Mucosa of gallbladder (tissue), 1 donor: ENCODE measurements around the gene EMB. TPM values are rescaled to one million over a fixed set of nuclear protein-coding genes. Genes with fewer than 3 reads are reported as not detected.
A peak's percentile ranks its signal among the peaks of the same experiment; 100 is the strongest.
"Not testable (repeated sequence)": the region's sequence is repeated elsewhere in the genome, so short reads cannot be mapped to it uniquely, and the experiment has no call there.

Experiments
- DNase-seq: peaks from one replicate; pipeline ENCODE4 v3.0.0-alpha.2; 2020; ENCODE audit warnings: low spot score
- total RNA-seq: library from RNA; stranded (reverse); gene quantifications from one replicate; pipeline ENCODE4 v1.2.1, GENCODE V29; 2021
- donor health status: DM: no; HTN: no; CAD: no.

Gene EMB, protein sequence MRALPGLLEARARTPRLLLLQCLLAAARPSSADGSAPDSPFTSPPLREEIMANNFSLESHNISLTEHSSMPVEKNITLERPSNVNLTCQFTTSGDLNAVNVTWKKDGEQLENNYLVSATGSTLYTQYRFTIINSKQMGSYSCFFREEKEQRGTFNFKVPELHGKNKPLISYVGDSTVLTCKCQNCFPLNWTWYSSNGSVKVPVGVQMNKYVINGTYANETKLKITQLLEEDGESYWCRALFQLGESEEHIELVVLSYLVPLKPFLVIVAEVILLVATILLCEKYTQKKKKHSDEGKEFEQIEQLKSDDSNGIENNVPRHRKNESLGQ
- 19.9 TPM for total RNA-seq

DNA sequence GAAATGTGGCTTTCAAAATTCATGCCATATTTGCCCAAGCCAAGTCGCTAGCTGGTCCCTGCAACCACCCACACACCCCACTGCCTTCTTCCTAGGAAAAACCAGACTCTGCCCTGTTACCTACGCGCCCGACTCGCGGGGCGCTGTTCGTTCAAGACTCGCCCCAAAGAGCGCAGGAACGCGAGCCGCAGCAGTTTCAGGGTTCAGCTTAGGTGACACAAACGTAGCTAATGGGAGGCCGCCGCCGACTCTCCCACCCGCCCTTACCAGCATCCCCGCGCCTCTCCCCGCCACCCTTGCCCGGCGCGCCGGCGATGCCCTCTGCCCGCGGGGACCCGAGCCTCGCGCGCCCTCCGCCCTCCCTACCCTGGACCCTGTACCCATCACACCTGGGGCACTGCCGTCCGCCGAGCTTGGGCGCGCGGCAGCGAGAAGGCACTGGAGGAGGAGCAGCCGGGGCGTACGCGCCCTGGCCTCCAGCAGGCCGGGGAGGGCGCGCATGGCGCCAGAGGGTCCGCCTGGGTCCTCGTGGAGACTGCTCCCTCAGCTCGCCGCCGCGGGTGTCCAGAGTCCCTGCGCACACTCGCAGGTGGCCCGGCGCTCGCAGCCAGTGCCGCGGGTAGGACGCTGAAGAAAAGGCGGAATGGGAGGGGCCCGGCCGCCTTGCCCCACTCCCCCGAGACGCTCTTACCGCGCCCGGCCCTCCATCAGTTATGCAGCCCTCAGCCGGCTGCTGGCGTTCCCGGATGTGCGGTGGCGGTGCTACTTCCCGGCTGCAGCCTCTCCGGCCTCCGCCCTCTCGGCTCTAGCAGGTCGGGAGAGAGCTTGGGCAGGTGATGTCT, at the start of gene EMB:
TSS of gene EMB (minus strand) at position 638 of the 842 bp plus-strand sequence. CDS start at position 501, 137 bp downstream.
- peak; percentile 58 for DNase-seq

DNA sequence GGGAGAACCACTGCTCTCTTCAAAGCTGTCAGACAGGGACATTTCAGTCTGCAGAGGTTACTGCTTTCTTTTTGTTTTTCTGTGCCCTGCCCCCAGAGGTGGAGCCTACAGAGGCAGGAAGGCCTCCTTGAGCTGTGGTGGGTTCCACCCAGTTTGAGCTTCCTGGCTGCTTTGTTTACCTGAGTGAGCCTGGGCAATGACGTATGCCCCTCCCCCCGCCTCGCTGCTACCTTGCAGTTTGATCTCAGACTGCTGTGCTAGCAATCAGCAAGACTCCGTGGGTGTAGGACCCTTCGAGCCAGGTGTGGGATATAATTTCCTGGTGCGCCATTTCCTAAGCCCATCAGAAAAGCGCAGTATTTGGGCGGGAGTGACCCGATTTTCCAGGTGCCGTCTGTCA, 48.4 kb upstream of the EMB start:
- DNase-seq = not testable (repeated sequence)

DNA sequence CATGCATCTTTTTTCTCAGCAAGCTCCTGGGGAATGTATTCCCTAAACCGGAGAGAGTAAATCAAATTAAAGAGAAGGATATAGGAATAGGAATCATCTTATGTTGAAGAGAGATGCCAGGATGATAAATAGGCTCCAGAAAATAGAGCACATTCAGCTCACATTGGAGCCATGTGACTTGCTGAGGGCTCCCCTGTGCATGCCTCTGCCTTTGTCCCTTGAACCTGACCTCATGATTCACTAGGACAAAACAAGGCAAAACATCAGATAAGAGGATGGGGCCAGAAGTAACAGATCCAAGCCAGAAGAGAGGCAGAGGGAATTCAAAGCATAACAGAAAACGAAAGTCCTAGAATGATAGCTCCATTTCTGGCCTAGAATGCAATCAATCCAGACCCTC, 37.7 kb upstream of the EMB start:
- DNase-seq = not testable (repeated sequence)

DNA sequence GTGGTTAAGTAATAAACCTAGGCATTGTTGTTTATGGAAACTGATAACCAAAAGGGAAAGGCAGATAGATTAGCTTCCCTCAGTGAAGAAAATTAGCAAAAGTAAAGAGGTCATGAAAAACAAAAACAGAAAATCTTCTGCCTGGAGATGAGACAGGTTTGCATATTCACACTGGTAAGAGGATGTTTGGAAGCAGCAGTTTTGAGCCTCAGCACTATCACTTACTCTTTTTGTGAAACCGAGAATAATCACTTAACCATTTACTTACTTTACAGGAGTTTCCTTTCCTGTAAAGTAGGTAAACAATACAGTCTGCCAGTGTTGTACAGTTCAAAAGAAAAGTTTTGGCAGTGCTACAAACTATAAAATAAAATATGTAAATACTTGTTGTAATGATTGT, 35.5 kb upstream of the EMB start:
- DNase-seq = no peak

DNA sequence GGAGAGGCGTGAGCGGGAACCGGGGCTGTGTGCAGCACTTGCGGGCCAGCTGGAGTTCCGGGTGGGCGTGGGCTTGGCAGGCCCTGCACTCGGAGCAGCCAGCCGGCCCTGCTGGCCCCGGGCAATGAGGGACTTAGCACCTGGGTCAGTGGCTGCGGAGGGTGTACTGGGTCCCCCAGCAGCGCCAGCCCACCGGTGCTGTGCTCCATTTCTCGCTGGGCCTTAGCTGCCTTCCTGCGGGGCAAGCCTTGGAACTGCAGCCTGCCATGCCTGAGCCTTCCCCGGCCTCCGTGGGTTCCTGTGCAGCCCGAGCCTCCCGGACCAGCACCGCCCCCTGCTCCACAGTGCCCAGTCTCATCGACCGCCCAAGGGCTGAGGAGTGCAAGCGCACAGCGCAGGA, 23.9 kb upstream of the EMB start:
- DNase-seq = not testable (repeated sequence)

DNA sequence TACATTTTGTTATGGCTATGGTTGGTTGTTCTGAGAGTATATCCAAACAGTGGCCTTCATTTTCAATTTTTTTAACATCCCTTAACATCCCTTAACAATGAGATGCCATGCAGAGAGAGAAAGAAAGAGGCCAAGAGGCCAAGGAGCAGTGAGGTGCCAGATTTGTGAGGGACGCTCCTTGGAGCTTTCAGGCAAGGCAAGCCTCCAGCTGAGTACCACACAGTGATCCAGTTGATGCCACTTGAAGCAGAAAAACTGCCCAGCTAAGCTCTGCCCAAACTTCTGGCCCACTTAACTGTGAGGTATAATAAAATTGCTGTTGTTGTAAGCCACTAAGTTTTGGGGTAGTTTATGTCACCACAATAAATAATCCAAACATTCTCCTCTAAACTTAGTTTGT, 22.6 kb upstream of the EMB start:
- no peak for DNase-seq

DNA sequence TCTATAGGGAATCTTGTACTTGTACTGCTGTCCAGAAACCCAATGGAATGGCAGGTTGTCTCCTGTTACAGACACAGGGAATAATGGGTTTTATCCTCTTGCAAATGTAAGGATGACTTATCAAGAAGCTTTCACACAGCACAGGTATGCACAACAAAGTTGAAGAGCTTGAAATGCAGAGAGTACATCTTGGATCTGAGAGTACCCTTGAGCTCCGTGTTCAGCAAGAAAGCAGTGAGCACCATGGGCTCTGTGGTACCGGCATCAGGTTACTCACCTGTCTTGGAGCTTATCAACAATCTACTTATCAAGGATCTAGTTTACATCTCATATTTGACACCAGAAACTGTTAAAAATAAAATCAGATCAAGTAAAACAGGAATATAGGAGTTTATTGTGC, 22.0 kb upstream of the EMB start:
- DNase-seq = no peak

DNA sequence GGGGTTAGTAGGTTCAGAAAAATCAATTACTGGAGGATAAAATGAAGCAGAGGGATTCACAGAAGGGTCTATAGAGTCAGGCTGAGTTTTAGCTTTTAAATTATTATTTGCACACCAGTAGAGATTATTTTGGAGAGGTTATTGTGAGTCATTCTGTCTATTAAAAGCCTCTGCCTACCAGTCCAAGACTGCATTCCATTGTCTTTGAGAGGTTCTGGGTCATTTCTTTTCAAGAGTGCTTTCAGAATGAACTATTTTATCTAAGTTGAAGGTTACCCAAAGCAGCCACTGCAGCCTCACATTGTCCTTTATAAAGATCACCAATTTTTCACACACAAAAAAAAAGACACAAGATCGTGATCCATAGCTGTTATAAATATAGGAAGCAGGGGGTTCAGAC, 21.5 kb upstream of the EMB start:
- DNase-seq = not testable (repeated sequence)

DNA sequence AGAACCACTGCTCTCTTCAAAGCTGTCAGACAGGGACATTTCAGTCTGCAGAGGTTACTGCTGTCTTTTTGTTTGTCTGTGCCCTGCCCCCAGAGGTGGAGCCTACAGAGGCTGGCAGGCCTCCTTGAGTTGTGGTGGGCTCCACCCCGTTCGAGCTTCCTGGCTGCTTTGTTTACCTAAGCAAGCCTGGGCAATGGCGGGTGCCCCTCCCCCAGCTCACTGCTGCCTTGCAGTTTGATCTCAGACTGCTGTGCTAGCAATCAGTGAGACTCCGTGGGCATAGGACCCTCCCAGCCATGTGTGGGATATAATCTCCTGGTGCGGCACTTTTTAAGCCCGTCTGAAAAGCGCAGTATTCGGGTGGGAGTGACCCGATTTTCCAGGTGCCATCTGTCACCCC, 17.3 kb upstream of the EMB start:
- DNase-seq = not testable (repeated sequence)

DNA sequence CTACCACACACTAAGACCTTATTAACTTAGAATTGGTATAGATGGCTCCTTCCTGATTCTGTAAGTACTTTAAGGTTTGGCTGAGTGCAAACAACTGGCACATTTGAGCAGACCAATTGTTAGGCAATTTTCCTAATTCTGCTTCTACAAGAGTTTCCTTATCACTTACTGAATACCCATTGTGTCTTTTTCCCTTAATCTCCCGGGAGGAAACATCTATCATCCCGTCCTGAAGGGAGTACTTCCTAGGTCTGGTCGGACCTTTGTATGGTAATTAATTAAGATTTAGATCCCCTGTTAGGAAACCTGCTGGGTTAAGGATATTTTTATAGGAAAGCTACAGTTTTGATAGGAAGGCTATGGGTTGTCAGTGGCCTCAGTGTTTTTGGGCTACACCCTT, 8.2 kb upstream of the EMB start:
- not testable (repeated sequence) for DNase-seq

DNA sequence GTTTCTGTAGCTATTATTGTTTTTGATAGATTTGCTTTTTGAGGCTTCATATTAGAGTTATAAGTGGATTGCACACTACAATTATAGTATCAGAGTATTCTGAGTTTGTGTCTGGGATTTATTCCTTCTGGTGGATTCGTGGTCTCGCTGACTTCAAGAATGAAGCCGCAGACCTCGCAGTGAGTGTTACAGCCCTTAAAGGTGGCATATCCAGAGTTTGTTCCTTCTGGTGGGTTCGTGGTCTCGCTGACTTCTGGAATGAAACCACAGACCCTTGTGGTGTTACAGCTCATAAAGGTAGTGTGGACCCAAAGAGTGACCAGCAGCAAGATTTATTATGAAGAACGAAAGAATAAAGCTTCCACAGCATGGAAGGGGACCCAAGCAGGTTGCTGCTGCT, 6.9 kb upstream of the EMB start:
- no peak for DNase-seq

DNA sequence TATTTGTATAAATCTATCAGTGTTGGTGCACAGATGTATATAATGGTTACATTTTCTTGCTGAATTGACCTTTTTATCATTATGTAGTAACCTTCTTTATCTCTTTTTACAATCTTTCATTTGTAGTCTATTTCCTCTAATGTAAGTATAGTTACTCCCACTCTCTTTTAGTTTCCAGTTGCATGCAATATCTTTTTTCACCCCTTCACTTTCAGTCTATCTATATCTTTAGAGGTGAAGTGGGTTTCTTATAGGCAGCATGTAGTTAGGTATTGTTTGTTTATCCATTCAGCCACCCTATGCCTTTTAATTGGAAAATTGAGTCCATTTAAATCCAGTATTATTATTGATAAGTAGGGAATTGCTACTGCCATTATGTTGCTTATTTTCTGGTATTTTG, 6.1 kb upstream of the EMB start:
- DNase-seq = no peak

DNA sequence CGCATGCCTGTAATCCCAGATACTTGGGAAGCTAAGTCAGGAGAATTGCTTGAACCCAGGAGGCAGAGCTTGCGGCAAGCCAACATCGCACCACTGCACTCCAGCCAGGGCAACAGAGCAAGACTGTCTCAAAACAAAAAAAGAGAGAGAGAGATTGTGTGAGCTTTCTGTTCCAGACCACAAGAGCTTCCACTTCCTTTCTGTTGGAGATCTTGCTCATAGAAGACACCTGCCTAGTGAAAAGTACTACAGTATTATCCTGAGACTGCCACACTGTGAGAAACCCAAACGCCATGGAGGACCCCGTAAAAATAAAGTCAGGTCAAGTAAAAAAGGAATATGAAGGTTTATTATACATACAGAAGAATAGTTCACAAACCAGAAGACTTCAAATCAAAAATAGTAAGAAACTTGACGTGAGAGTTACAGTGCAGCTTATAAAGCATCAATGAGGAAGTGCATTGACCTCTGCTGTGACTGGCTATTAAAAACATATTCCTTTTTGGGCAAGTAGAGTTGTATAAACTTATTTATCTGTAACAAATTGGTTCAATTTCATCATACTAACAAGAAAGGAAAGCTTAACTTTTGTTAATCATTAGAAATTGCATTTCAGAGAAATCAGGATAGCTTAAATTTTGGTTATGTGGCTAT, 4.3 kb upstream of the EMB start:
- no peak for DNase-seq

DNA sequence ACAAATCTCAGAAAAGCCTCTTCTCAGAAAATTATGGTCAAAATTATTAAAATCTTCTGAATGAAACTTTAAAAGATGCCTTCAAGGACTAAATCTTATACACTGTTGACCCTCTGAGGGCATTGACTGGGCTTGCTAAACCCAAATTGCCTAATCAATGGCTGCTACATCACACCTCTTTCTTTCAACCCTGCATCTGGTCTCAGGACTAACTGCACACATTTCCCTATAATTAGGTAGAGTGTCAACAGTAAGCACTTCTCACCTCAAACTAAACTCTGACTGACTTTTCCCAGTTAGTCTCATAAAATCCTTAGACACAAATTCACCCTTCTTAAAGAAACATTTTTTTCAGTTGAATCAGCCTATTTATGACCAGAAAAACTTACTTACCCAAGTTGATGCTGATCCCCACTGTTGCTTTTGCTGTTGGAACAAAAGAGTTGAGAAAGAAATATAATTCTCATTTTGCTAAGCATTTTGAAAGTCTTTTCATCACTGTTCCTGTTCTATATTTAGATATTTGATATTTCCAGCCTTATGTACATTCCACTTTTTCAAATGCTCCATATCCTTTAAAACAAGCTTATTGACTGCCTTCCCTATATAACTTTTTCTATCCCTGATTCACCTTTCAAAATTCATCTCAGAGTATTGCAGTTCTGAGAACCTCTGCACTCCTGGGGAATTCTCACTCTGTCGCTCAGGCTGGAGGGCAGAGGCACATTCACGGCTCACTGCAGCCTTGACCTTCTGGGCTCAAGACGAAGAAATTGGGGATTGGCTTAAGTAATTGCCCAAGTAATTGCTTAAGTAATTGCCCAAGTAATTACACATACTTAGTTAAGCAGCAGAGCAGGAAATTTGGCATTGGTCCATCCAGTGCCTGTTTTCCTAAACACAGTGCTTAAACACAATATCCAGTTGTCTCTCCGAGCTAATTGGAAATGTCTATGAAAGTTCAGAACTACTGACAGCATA, 1.8 kb upstream of the EMB start:
- not testable (repeated sequence) for DNase-seq

DNA sequence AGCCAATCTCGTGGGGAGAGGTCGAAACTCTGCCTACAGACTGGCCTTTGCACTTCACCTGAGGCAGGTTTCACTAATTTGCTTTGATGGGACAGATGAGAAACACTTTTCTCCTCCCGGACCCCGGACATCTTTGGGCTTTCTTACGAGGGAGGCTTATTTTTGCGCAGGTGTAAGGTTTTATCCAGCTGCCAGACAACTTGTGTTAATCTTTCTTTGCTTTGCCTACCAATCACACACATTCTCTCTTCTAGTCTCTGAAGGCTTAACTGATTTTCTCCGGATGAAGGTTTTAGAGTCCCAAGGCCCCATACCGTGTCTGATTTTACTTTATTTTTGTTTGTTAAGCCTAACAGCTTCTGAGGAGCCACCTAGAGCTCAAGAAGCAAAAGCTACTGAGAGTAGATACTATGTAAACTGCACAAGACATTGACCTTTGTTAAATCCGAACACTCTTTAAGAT, 436 bp upstream of the EMB start:
- DNase-seq = no peak

DNA sequence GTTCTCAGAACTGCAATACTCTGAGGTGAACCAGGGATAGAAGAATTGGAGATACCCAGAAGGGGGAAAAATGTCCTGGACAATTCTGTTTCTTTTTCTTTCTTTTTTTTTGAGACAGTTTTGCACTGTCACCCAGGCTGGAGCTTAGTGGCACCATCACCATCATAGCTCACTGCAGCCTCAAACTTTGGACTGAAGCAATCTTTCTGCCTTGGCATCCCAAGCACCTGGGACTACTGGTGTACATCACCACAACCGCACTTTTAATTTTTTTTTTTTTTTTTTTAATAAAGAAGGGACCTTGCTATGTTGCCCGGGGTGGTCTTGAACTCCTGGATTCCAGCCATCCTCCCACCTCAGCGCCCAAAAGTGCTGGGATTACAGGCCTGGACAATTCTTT, 1.9 kb downstream of the EMB start:
- no peak for DNase-seq

DNA sequence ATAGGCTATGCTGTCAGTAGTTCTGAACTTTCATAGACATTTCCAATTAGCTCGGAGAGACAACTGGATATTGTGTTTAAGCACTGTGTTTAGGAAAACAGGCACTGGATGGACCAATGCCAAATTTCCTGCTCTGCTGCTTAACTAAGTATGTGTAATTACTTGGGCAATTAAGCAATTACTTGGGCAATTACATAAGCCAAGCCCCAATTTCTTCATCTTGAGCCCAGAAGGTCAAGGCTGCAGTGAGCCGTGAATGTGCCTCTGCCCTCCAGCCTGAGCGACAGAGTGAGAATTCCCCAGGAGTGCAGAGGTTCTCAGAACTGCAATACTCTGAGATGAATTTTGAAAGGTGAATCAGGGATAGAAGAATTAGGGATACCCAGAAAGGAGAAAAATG, 3.0 kb downstream of the EMB start:
- not testable (repeated sequence) for DNase-seq

DNA sequence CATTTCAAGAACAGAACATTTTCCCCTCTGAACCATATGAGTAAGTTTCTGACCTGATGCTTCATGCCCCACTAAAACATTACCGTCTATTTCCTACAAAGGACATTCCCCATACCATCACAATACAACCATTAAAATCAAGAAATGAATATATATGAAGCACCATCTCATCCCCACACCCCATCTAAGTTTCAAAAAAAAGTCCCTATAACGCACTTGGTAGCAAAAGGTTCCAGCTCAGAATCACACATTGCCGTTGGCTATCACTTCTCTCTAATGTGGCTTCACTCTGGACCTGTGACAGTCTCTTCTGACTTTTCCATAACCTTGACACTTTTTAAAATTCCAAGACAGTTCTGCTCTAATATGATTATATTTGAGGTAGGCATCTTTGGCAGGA, 5.9 kb downstream of the EMB start:
- no peak for DNase-seq

DNA sequence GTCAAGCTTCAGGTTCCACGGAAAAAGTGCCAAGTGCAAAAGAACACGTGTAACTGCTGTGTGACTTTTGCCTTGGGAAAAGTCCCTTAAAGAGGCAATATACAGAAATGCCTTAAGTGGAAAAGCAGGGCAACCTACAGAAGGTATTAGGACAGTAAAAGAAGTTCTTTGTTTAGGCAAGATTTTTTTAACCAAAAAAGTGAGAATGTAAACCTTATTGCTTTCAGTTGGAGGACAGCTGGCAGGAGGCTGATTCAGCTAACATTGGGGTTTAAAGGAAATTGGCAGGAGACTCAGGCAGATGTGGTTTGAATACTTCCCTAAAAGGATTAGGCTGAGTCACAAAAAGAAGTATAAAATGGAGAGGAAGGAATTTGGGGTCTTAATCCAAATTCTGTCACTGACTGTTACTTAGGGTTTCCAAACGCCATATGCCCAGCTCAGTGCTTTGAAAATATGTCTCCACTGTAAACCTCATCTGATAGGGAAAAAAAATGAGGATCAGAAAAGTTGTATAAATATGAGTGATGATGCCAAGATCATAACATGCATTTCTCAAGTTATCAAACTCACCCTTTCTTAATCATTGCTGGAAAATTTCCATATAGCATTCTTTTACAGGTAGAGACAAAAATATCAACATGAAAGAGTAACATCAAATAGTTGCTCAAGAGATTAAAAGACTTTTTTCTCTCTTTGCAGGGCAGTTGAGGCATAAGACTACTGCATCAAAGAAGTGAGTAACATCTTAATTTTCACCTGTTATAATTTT, 9.8 kb downstream of the EMB start:
- DNase-seq = not testable (repeated sequence)

DNA sequence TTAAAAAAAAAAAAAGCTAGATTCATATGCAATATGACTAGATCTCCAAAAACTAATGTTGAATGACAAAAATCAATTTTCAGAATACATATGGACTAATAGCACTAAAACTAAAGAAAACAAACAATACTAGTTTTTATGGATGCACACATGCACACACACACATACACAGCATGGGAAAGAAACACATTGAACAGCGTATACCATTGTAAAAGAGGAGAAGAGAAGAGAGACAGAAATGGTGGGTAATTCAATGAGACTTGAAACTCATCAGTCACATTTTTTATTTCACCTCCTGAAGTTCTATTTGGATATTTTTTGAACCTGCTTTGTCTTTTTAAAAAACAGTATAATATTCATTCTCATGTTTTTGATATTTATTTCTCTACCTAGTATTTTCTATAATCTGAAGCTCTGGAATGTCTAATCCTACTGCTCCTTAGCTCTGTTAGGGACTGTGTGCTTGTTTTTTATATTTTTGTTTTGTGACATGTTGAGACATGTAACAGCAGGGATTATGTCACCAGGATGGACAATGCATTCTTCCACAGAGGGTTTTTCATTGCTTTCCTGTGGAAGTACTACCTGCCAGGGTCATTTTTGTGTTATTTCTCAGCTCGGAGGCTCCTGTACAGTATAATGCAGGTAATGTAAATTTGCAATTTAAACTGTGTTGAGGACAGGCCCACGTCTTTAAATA, 17.8 kb downstream of the EMB start:
- DNase-seq = not testable (repeated sequence)
